ENCODE data around the gene MAP7.
"Not testable (repeated sequence)": the region's sequence is repeated elsewhere in the genome, so short reads cannot be mapped to it uniquely, and the experiment has no call there.

MAP7 gene

GRCh38 chr6:136465766-136466303 is 84.4 kb downstream of the MAP7 start:
- DNase-seq = no peak

- no peak for DNase-seq
These were observed 85.3 kb downstream of the MAP7 start for GRCh38 chr6:136464874-136465273.

GRCh38 chr6:136464148-136464547 is 86.1 kb downstream of the MAP7 start:
- DNase-seq = no peak

- DNase-seq = no peak
These were observed 86.5 kb downstream of the MAP7 start for GRCh38 chr6:136463743-136464142.

GRCh38 chr6:136446579-136447187 is 103.5 kb downstream of the MAP7 start:
- DNase-seq = no peak

- DNase-seq = no peak
These were observed 104.1 kb downstream of the MAP7 start for GRCh38 chr6:136446145-136446544.

- DNase-seq = no peak
These were observed 105.2 kb downstream of the MAP7 start for GRCh38 chr6:136445063-136445462.

- DNase-seq = no peak
These were observed 110.0 kb downstream of the MAP7 start for GRCh38 chr6:136440203-136440602.

GRCh38 chr6:136439514-136440190 is 110.6 kb downstream of the MAP7 start:
- DNase-seq = no peak

- no peak for DNase-seq
These were observed 111.8 kb downstream of the MAP7 start for GRCh38 chr6:136438441-136438840.

- no peak for DNase-seq
These were observed 113.0 kb downstream of the MAP7 start for GRCh38 chr6:136437246-136437645.

- DNase-seq = no peak
These were observed 115.1 kb downstream of the MAP7 start for GRCh38 chr6:136435101-136435500.

- DNase-seq = not testable (repeated sequence)
These were observed 118.9 kb downstream of the MAP7 start for GRCh38 chr6:136431306-136431705.

- DNase-seq = no peak
These were observed 120.8 kb downstream of the MAP7 start for GRCh38 chr6:136429264-136430065.

GRCh38 chr6:136427378-136427717 is 122.9 kb downstream of the MAP7 start:
- no peak for DNase-seq

GRCh38 chr6:136426627-136427377 is 123.4 kb downstream of the MAP7 start:
- no peak for DNase-seq

GRCh38 chr6:136425793-136426192 is 124.4 kb downstream of the MAP7 start:
- no peak for DNase-seq

GRCh38 chr6:136424901-136425300 is 125.3 kb downstream of the MAP7 start:
- no peak for DNase-seq

- DNase-seq = no peak
These were observed 125.8 kb downstream of the MAP7 start for GRCh38 chr6:136424450-136424849.

- no peak for DNase-seq
These were observed 128.6 kb downstream of the MAP7 start for GRCh38 chr6:136421537-136422158.

- DNase-seq = no peak
These were observed 129.4 kb downstream of the MAP7 start for GRCh38 chr6:136420853-136421252.

- no peak for DNase-seq
These were observed 134.7 kb downstream of the MAP7 start for GRCh38 chr6:136415351-136416007.
